ENCODE results near the gene DMWD.

GRCh38 chr19:45821570-45821969, 28.9 kb upstream of the DMWD start:
- TF ChIP-seq RARB (CRISPR knock-in tag; IDR thresholded peaks at IDR 0.05) (no peak), ZFP3 (CRISPR knock-in tag; IDR thresholded peaks at IDR 0.05) (no peak), TOX (CRISPR knock-in tag; IDR thresholded peaks at IDR 0.05; ENCODE audit: borderline replicate concordance) (no peak), CSDC2 (CRISPR knock-in tag; IDR thresholded peaks at IDR 0.05) (no peak), ZC3H10 (CRISPR knock-in tag; IDR thresholded peaks at IDR 0.05) (no peak), TCF4 (CRISPR knock-in tag; IDR thresholded peaks at IDR 0.05; ENCODE audit: borderline replicate concordance) (no peak), BACH2 (CRISPR knock-in tag; IDR thresholded peaks at IDR 0.05; ENCODE audit: borderline replicate concordance) (no peak)
- TF ChIP-seq, protein P1, sequence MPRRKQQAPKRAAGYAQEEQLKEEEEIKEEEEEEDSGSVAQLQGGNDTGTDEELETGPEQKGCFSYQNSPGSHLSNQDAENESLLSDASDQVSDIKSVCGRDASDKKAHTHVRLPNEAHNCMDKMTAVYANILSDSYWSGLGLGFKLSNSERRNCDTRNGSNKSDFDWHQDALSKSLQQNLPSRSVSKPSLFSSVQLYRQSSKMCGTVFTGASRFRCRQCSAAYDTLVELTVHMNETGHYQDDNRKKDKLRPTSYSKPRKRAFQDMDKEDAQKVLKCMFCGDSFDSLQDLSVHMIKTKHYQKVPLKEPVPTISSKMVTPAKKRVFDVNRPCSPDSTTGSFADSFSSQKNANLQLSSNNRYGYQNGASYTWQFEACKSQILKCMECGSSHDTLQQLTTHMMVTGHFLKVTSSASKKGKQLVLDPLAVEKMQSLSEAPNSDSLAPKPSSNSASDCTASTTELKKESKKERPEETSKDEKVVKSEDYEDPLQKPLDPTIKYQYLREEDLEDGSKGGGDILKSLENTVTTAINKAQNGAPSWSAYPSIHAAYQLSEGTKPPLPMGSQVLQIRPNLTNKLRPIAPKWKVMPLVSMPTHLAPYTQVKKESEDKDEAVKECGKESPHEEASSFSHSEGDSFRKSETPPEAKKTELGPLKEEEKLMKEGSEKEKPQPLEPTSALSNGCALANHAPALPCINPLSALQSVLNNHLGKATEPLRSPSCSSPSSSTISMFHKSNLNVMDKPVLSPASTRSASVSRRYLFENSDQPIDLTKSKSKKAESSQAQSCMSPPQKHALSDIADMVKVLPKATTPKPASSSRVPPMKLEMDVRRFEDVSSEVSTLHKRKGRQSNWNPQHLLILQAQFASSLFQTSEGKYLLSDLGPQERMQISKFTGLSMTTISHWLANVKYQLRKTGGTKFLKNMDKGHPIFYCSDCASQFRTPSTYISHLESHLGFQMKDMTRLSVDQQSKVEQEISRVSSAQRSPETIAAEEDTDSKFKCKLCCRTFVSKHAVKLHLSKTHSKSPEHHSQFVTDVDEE (CRISPR knock-in tag; IDR thresholded peaks at IDR 0.05) = no peak
- TF ChIP-seq, protein P2, sequence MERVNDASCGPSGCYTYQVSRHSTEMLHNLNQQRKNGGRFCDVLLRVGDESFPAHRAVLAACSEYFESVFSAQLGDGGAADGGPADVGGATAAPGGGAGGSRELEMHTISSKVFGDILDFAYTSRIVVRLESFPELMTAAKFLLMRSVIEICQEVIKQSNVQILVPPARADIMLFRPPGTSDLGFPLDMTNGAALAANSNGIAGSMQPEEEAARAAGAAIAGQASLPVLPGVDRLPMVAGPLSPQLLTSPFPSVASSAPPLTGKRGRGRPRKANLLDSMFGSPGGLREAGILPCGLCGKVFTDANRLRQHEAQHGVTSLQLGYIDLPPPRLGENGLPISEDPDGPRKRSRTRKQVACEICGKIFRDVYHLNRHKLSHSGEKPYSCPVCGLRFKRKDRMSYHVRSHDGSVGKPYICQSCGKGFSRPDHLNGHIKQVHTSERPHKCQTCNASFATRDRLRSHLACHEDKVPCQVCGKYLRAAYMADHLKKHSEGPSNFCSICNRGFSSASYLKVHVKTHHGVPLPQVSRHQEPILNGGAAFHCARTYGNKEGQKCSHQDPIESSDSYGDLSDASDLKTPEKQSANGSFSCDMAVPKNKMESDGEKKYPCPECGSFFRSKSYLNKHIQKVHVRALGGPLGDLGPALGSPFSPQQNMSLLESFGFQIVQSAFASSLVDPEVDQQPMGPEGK (CRISPR knock-in tag; IDR thresholded peaks at IDR 0.05; ENCODE audit: borderline replicate concordance) = no peak

Measured in SK-N-SH treated with all-trans-retinoic acid at 6 μM for 48 hours (cell line).